GM12892 (cell line): ENCODE data around the gene IL1A.

ENCODE experiments used
- POLR2A ChIP-seq: IDR thresholded peaks from 2 replicates; pipeline ENCODE4 v1.6.1; 2011; ENCODE audit warnings: low read depth, low read length, control low read depth
- TAF1 ChIP-seq: IDR thresholded peaks from 2 replicates; pipeline ENCODE4 v1.6.1; 2011; ENCODE audit warnings: low read depth, mild to moderate bottlenecking, control low read depth, low read length, borderline replicate concordance

GRCh38 chr2:112811841-112812306 lies 27.6 kb upstream of the IL1A start:
- TF ChIP-seq TAF1, result no peak
- TF ChIP-seq POLR2A, result 0 out of 2 replicates have a peak, but pooled peaks have one; percentile 44
